ENCODE results near the gene COL20A1. TPM values are rescaled to one million over a fixed set of nuclear protein-coding genes. Genes with fewer than 3 reads are reported as not detected.
"Not testable (repeated sequence)": the region's sequence is repeated elsewhere in the genome, so short reads cannot be mapped to it uniquely, and the experiment has no call there.

Gene COL20A1
- total RNA-seq, 2 donors from 2014 or later, result 7.1 TPM; not detected in 1

GRCh38 chr20:63247671-63248228 lies 45.2 kb upstream of the COL20A1 start:
- H3K4me1 ChIP-seq (replicated peaks), result no peaks in the 10 kb centered on the region
- H3K4me3 ChIP-seq, result no peak overlapping the region
- H3K27ac ChIP-seq, result no peak overlapping the region
- 71% methylated on average over 18 of the region's 24 CpGs for WGBS
- intact Hi-C loops (cut with DNase I), result no loop called here
- no peak for DNase-seq (ENCODE audit: low spot score)
- H3K36me3 ChIP-seq, result no peaks in the 10 kb centered on the region
- H3K9me3 ChIP-seq, result no peaks in the 10 kb centered on the region
- no peak for TF ChIP-seq CTCF (IDR thresholded peaks at IDR 0.05)
- TF ChIP-seq POLR2AphosphoS5 (IDR thresholded peaks at IDR 0.05), result no peak
- TF ChIP-seq POLR2A (IDR thresholded peaks at IDR 0.05), result no peak
- H3K27me3 ChIP-seq (replicated peaks; ENCODE audit: insufficient read depth), result peaks cover 15% of the 10 kb centered on the region

- H3K4me3 ChIP-seq, result no peak overlapping the region
- DNase-seq (ENCODE audit: low spot score), result no peak
- WGBS, result 64% methylated on average over 25 of the region's 25 CpGs
- H3K9me3 ChIP-seq, result no peaks in the 10 kb centered on the region
- TF ChIP-seq CTCF (IDR thresholded peaks at IDR 0.05), result no peak
- TF ChIP-seq POLR2AphosphoS5 (IDR thresholded peaks at IDR 0.05), result no peak
- no peak for TF ChIP-seq POLR2A (IDR thresholded peaks at IDR 0.05)
- H3K27ac ChIP-seq, result no peak overlapping the region
- no peaks in the 10 kb centered on the region for H3K4me1 ChIP-seq (replicated peaks)
- H3K36me3 ChIP-seq, result no peaks in the 10 kb centered on the region
- intact Hi-C loops (cut with DNase I), result no loop called here
- H3K27me3 ChIP-seq (replicated peaks; ENCODE audit: insufficient read depth), result peaks cover 21% of the 10 kb centered on the region
These were observed 44.0 kb upstream of the COL20A1 start for GRCh38 chr20:63248835-63249591.

- DNase-seq (ENCODE audit: low spot score), result no peak
- Histone ChIP-seq H3K27me3 (replicated peaks; ENCODE audit: insufficient read depth) (peaks cover 28% of the 10 kb centered on the region), H3K4me1 (replicated peaks) (no peaks in the 10 kb centered on the region), H3K36me3 (no peaks in the 10 kb centered on the region), H3K27ac (no peak overlapping the region), H3K4me3 (no peak overlapping the region), H3K9me3 (no peaks in the 10 kb centered on the region)
- intact Hi-C loops (cut with DNase I), result no loop called here
- TF ChIP-seq POLR2A (IDR thresholded peaks at IDR 0.05) (no peak), CTCF (IDR thresholded peaks at IDR 0.05) (no peak), POLR2AphosphoS5 (IDR thresholded peaks at IDR 0.05) (no peak)
- WGBS, result 90% methylated on average over 15 of the region's 15 CpGs
These were observed 43.1 kb upstream of the COL20A1 start for GRCh38 chr20:63249891-63250290.

- not testable (repeated sequence) for DNase-seq (ENCODE audit: low spot score)
- WGBS, result 63% methylated on average over 14 of the region's 14 CpGs
- H3K27me3 ChIP-seq (replicated peaks; ENCODE audit: insufficient read depth), result peaks cover 32% of the 10 kb centered on the region
These were observed 41.6 kb upstream of the COL20A1 start for GRCh38 chr20:63251350-63251749.

GRCh38 chr20:63252284-63252711 lies 40.7 kb upstream of the COL20A1 start:
- Histone ChIP-seq H3K27me3 (replicated peaks; ENCODE audit: insufficient read depth) (peaks cover 31% of the 10 kb centered on the region), H3K9me3 (no peaks in the 10 kb centered on the region), H3K4me1 (replicated peaks) (no peaks in the 10 kb centered on the region), H3K4me3 (no peak overlapping the region), H3K36me3 (no peaks in the 10 kb centered on the region), H3K27ac (no peak overlapping the region)
- no peak for DNase-seq (ENCODE audit: low spot score)
- no peak for TF ChIP-seq POLR2A (IDR thresholded peaks at IDR 0.05)
- no peak for TF ChIP-seq POLR2AphosphoS5 (IDR thresholded peaks at IDR 0.05)
- no peak for TF ChIP-seq CTCF (IDR thresholded peaks at IDR 0.05)
- 72% methylated on average over 8 of the region's 8 CpGs for WGBS
- intact Hi-C loops (cut with DNase I), result no loop called here

More at GRCh38 chr20:63251350-63251749, 41.6 kb upstream of the COL20A1 start:
- H3K27ac ChIP-seq; H3K4me3 ChIP-seq; H3K4me1 ChIP-seq (replicated peaks); H3K36me3 ChIP-seq; H3K9me3 ChIP-seq; intact Hi-C loops (cut with DNase I): not testable (repeated sequence)

Data from prostate gland (tissue), 2 donors.